B cell (primary cell): Measurements from ENCODE around the gene KIF16B.

Experiments
- CTCF ChIP-seq: fragments of 200-600 bp; IDR thresholded peaks from one replicate; pipeline ENCODE4 v1.8.0; 2022; ENCODE audit warnings: antibody characterized with exemption, mild to moderate bottlenecking
- EZH2 ChIP-seq: IDR thresholded peaks from 2 replicates; pipeline ENCODE4 v1.6.1; 2012; ENCODE audit warnings: borderline replicate concordance, low read depth, mild to moderate bottlenecking, moderate library complexity, low read length; ENCODE audit not compliant: insufficient read depth, poor library complexity, severe bottlenecking

- no peak for TF ChIP-seq CTCF
- no peak for TF ChIP-seq EZH2
These were observed 15.0 kb upstream of the KIF16B start for GRCh38 chr20:16588241-16588640.
